Smooth muscle cell (in vitro differentiated cells): Measurements from ENCODE around the gene PLEKHG7. TPM values are rescaled to one million over a fixed set of nuclear protein-coding genes. Genes with fewer than 3 reads are reported as not detected.

Experiments
- DNase-seq: peaks from one replicate; lab custom pipeline; 2025; ENCODE audit not compliant: unreplicated experiment; lab: John Stamatoyannopoulos, UW
- H2AFZ ChIP-seq: fragments of 200-600 bp; sonication (generic); 2 replicates; pipeline ENCODE4 v1.6.0; 2016; ENCODE audit warnings: antibody characterized with exemption, low read depth, mild to moderate bottlenecking
- H3F3A ChIP-seq: fragments of 200-600 bp; sonication (generic); 2 replicates; pipeline ENCODE4 v1.6.0; 2017; ENCODE audit warnings: antibody characterized with exemption, low read depth
- H3K27ac ChIP-seq: fragments of 200-600 bp; sonication (generic); 2 replicates; pipeline ENCODE4 v1.5.1; 2016; ENCODE audit warnings: low read depth, mild to moderate bottlenecking
- H3K27me3 ChIP-seq: fragments of 200-600 bp; sonication (generic); 2 replicates; pipeline ENCODE4 v1.6.1; 2016; ENCODE audit warnings: low read depth, mild to moderate bottlenecking
- H3K36me3 ChIP-seq: fragments of 200-600 bp; sonication (generic); 2 replicates; pipeline ENCODE4 v1.5.1; 2016; ENCODE audit warnings: low read depth
- H3K4me1 ChIP-seq: fragments of 200-600 bp; sonication (generic); 2 replicates; pipeline ENCODE4 v1.5.1; 2016; ENCODE audit warnings: low read depth
- H3K4me2 ChIP-seq: fragments of 200-600 bp; sonication (generic); 2 replicates; pipeline ENCODE4 v1.6.0; 2016; ENCODE audit warnings: mild to moderate bottlenecking
- H3K4me3 ChIP-seq: fragments of 200-600 bp; sonication (generic); 2 replicates; pipeline ENCODE4 v1.5.1; 2016; ENCODE audit warnings: mild to moderate bottlenecking
- H3K79me2 ChIP-seq: fragments of 200-600 bp; sonication (generic); 2 replicates; pipeline ENCODE4 v1.6.0; 2016; ENCODE audit warnings: low read depth, mild to moderate bottlenecking
- H3K9ac ChIP-seq: fragments of 200-600 bp; sonication (generic); 2 replicates; pipeline ENCODE4 v1.6.0; 2016; ENCODE audit warnings: low read depth
- H3K9me3 ChIP-seq: fragments of 200-600 bp; sonication (generic); replicated peaks from 2 replicates; pipeline ENCODE4 v1.5.1; 2016; ENCODE audit warnings: low read depth
- H4K20me1 ChIP-seq: fragments of 200-600 bp; sonication (generic); 2 replicates; pipeline ENCODE4 v1.6.0; 2016; ENCODE audit warnings: low read depth
- CTCF ChIP-seq: fragments of 200-600 bp; sonication (generic); IDR thresholded peaks from 2 replicates; pipeline ENCODE4 v1.5.1; 2017; ENCODE audit warnings: borderline replicate concordance, mild to moderate bottlenecking, antibody characterized with exemption; ENCODE audit not compliant: insufficient read depth, poor library complexity, severe bottlenecking
- WGBS: methylation state at CpG from one replicate; pipeline ENCODE4 v1.1.7; 2016; ENCODE audit warnings: low lambda C conversion rate; 5-methylcytosine and 5-hydroxymethylcytosine counted together
- polyA plus RNA-seq: library from polyadenylated mRNA; unstranded; fragments of >200 nt; fragmentation: Nextera tagmentation; extraction: Ambion mirVana; gene quantifications from 2 replicates; pipeline ENCODE4 v1.2.1, GENCODE V29; 2016
- total RNA-seq: library from RNA; depleted of rRNA; stranded (reverse); fragments of >200 nt; gene quantifications from 2 replicates; pipeline ENCODE4 v1.2.3, GENCODE V29; 2014

Gene PLEKHG7
- total and polyA plus RNA-seq, 2 experiments from 2014 or later, result not detected

- Histone ChIP-seq H3K9me3 (no peaks in the 10 kb centered on the region), H4K20me1 (no peaks in the 10 kb centered on the region), H3F3A (peaks cover 4% of the 10 kb centered on the region), H3K27ac (no peak overlapping the region), H3K4me3 (no peak overlapping the region), H3K79me2 (no peaks in the 10 kb centered on the region), H2AFZ (no peak overlapping the region), H3K4me2 (no peak overlapping the region), H3K4me1 (no peaks in the 10 kb centered on the region), H3K36me3 (peaks cover 21% of the 10 kb centered on the region), H3K9ac (no peak overlapping the region), H3K27me3 (no peaks in the 10 kb centered on the region)
- DNase-seq, result no peak
- 91% methylated on average over 1 of the region's 1 CpG for WGBS
- TF ChIP-seq CTCF, result no peak
Observed at GRCh38 chr12:92779902-92780301, 77.1 kb downstream of the PLEKHG7 start.

- Histone ChIP-seq H3F3A (peaks cover 15% of the 10 kb centered on the region), H3K4me3 (no peak overlapping the region), H3K79me2 (no peaks in the 10 kb centered on the region), H3K9ac (peak overlapping the region; percentile 34), H2AFZ (no peak overlapping the region), H3K27ac (peak overlapping the region; percentile 79), H3K27me3 (no peaks in the 10 kb centered on the region), H3K9me3 (no peaks in the 10 kb centered on the region), H3K36me3 (peaks cover 8% of the 10 kb centered on the region), H3K4me1 (no peaks in the 10 kb centered on the region), H4K20me1 (no peaks in the 10 kb centered on the region), H3K4me2 (peak overlapping the region; percentile 15)
- TF ChIP-seq CTCF, result no peak
- no peak for DNase-seq
- 0% methylated on average over 1 of the region's 1 CpG for WGBS
Observed at GRCh38 chr12:92784356-92784755, 81.6 kb downstream of the PLEKHG7 start.

- no peaks in the 10 kb centered on the region for H3K9me3 ChIP-seq
- H3K4me2 ChIP-seq, result peak overlapping the region; percentile 15
- no peak overlapping the region for H2AFZ ChIP-seq
- peaks cover 4% of the 10 kb centered on the region for H3K36me3 ChIP-seq
- peak; percentile 51 for TF ChIP-seq CTCF
- no peaks in the 10 kb centered on the region for H3K4me1 ChIP-seq
- peaks cover 15% of the 10 kb centered on the region for H3F3A ChIP-seq
- H3K4me3 ChIP-seq, result no peak overlapping the region
- H3K79me2 ChIP-seq, result no peaks in the 10 kb centered on the region
- peak overlapping the region; percentile 79 for H3K27ac ChIP-seq
- no peaks in the 10 kb centered on the region for H3K27me3 ChIP-seq
- no peak for DNase-seq
- H4K20me1 ChIP-seq, result no peaks in the 10 kb centered on the region
- H3K9ac ChIP-seq, result peak overlapping the region; percentile 34
- 83% methylated on average over 1 of the region's 1 CpG for WGBS
Observed at GRCh38 chr12:92784797-92785562, 82.2 kb downstream of the PLEKHG7 start.

GRCh38 chr12:92785563-92785950 is 82.8 kb downstream of the PLEKHG7 start:
- no peak overlapping the region for H3K4me2 ChIP-seq

More at GRCh38 chr12:92785563-92785950, 82.8 kb downstream of the PLEKHG7 start:
- Histone ChIP-seq H4K20me1 (no peaks in the 10 kb centered on the region), H3K9me3 (no peaks in the 10 kb centered on the region), H3F3A (peaks cover 15% of the 10 kb centered on the region), H2AFZ (no peak overlapping the region), H3K27ac (peak overlapping the region; percentile 79), H3K79me2 (no peaks in the 10 kb centered on the region), H3K9ac (no peak overlapping the region), H3K36me3 (peaks cover 4% of the 10 kb centered on the region), H3K4me3 (no peak overlapping the region), H3K4me1 (no peaks in the 10 kb centered on the region), H3K27me3 (no peaks in the 10 kb centered on the region)
- no peak for TF ChIP-seq CTCF
- DNase-seq, result no peak
- 97% methylated on average over 1 of the region's 1 CpG for WGBS
